DMS 273 treated with DMSO at 0.1 percent for 48 hours (cell line): ENCODE data around the gene POLR3C.

Experiments
- DNase-seq: peaks from one replicate; lab custom pipeline; 2025; lab: John Stamatoyannopoulos, UW

The POLR3C gene

DNA sequence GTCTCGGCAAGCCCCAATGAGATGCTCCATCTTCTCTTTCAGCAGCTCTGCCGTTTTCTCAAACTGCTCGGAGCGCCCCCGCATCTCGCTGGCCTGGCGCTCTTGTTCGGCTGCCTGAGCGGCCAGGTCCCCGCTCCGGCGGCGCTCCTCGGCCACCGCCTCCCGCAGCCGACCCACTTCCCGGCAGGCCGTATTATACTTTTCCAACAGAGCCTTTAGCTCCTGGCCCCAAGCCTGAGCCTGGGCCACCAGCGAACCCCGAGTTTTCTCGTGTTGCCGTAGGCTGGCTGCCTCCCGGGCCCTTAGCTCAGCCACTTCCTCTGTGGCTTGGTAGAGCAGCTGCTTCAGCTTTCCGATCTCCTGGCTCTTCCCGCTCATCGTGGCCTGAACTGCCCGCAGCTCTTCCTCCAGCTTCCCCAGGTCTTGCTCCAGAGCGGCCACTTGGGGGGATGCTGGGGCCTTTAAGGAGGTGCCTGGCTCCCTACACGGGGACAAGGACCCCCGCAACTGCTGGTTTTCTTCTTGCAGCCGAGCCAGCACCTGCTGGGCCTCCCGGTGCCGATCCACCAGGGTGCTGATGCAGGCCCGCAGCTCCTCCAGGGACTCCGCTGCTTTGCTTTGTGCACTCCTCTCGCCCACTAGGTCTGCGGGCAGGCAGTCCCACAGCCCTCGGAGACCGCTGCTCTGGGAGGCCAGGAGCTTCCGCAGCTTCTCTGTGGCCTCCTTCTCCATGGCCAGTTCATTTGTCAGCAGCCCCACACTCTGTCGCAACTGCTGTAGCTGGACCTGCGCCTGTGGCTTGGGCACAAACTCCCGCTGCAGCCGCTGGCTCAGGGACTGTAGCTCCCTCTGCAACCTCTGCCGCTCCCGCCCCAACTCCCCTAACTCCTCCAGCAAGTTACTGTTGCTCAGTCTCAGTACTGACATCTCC, 48.3 kb downstream of the POLR3C start:
- DNase-seq: no peak

DNA sequence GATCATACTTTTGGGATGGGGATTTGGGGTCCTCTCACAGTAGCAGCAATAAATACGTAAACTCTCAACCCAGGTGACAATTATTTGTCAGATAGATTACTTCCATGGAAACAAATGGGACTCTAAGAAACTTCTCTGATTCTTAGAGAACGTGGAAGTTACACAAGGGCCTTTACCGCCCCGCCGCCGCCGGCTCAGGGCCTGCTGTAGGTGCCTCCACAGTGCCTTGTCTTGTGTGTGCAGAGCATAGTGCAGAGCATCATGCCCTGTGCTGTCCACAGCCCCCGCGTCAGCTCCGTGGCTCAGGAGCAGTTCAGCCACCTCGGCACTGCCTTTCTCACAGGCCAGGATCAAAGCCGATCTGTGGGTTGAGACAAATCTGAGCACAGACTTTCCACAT, 50.6 kb downstream of the POLR3C start:
- DNase-seq: no peak

DNA sequence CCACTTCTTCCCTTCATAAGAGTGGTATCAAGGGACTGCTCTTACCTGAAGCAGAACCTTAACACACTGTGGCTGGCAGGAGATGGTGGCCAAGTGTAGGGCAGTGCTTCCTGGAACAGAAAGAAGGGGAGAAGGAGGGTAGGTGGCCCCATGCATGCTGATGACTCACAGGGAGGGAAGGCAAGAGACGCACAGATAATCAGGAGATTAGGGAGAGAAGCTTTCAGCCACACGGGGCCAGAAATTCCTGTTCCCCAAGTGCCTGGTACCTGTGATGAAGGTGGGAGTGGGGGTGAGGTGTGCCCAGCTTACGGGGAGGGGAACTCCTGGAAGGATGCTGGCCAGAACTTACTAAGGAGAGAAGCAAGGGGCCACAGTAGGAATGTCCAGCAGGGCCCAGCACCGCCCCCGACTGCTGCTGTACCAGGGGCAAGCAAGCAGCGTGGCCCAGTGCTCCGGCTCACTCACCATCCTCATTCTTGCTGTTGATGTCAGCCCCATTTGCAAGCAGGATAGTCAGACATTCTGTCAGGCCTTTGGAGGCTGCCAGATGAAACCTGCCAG, 54.0 kb downstream of the POLR3C start:
- DNase-seq: no peak

DNA sequence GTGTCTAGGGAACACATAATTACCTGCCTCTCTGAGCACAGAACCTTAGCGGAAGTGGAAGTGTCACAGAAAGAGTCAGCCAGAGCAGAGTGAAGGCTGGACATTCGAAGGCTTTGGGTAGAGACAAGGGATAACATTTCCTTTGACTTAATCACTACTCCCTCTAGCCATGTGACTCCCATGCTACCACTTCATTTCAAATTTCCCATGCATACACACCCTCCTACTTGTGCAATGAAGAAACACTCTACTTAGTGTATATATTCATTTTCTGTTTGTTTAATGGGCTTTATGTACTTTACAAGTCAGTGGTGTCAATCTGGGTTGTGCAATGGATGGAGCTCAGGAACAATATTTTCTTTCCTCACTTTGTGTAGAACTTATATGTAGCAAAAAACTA, 54.7 kb downstream of the POLR3C start:
- no peak for DNase-seq

DNA sequence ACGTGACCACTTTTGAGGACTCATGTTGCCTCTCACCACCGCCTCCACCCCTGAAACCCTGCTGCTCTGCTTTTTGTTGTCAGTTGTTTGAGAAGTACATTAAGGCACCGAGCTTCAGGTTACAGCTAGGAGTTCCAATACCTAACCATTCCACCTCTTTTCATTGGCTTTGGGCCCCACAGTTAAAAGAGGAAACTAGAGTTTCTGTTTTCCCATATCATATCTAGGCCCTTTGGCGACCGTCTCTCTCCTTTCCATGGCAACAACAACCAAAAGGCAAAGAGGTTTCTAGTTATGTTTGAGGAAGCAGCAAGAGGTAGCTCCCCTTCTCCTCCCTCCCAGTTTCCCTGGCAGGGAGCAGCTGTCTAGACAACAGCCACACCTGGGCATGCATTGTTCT, 55.8 kb downstream of the POLR3C start:
- no peak for DNase-seq

DNA sequence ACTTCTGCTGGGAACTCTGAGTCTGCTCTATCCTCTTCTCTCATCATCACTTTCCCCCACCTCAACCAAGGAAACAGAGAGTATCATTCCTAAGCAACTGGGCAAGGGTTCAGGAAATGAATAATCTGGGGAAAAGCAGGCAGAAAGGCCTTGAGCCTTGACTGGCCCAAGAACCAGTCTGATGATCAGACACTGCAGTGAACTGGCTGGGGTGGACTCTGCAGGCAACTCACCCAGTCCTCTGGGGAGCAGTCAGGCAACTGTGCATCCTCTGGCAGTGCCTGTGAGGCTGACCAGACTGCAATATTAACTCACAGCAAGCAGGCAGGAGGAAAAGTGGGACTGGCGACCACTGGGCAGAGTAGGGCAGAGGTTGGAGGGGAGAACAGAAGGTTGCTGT, 60.7 kb downstream of the POLR3C start:
- no peak for DNase-seq

GRCh38 chr1:145885738-145886287, 61.8 kb downstream of the POLR3C start, which contains the start of gene ANKRD35:
Gene ANKRD35 (minus strand): TSS chr1:145885866. CDS start chr1:145885758, 108 bp downstream.
- peak; percentile 31 for DNase-seq

GRCh38 chr1:145886390-145886789, 62.4 kb downstream of the POLR3C start:
- no peak for DNase-seq

GRCh38 chr1:145886816-145887215, 62.8 kb downstream of the POLR3C start:
- DNase-seq: no peak

GRCh38 chr1:145887631-145888030, 63.6 kb downstream of the POLR3C start:
- DNase-seq: no peak

- no peak for DNase-seq
Observed at GRCh38 chr1:145889722-145890121, 65.7 kb downstream of the POLR3C start.

DNA sequence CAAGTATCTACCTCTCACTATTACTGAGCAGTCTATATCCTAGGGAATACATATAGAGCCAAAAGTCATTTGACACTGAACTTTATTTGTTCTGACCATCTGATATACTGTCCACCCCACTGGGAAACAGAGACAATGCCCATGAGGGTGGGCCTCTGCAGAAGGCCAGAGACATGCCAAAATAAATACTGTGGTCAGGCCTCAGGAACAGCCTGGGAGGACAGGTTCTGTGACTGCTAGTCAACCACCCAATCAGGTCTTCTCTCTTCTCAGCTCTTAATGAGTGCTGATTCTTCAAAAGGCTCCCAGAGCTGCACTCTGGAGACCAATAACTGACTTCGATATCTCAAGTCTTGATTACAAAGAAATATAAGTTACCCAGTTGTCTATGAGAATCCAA, 67.1 kb downstream of the POLR3C start:
- no peak for DNase-seq

- DNase-seq: peak; percentile 97
Observed at GRCh38 chr1:145891587-145892485, 67.8 kb downstream of the POLR3C start.

GRCh38 chr1:145892486-145893087, 68.6 kb downstream of the POLR3C start:
- DNase-seq: peak; percentile 45

DNA sequence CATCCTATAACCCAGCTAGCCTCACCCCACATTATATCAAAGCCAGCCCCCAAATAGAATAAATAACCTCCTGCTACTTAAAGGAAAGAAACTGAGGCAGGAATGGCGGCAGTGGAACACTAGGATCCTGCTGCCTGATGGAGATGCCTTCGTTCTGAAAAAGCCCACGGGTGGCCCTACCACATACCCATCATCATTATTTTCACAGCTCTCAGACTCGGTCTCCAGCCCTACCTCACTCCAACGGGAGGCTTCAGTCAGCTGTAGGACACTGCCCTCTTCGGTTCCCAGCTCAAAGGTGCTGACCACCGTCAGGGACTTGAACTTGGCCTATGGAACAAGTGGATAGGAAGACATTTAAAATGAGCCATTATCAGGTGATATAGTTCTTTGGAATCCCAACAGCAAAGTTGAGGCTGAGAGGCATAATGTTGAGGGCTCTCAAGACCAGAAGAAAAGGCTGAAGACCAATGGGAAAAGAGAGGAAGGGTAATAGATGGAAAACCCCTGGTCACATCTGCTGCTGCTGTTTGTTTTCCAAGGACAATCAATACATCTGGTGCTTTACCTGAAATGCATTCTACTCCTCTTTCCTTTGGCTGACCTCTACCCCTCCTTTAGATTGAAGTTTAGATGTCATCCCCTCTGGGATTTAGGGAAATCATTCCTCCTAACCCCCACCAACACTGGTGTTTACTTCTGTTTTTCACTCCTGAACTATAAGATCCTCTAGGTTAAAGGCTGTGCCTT, 69.5 kb downstream of the POLR3C start:
- no peak for DNase-seq
